ENCODE data around the gene AASS. TPM values are rescaled to one million over a fixed set of nuclear protein-coding genes. Genes with fewer than 3 reads are reported as not detected.

AASS gene
- total and polyA plus RNA-seq, 2 experiments from 2014 or later: 17.3 to 41.9 TPM

DNA sequence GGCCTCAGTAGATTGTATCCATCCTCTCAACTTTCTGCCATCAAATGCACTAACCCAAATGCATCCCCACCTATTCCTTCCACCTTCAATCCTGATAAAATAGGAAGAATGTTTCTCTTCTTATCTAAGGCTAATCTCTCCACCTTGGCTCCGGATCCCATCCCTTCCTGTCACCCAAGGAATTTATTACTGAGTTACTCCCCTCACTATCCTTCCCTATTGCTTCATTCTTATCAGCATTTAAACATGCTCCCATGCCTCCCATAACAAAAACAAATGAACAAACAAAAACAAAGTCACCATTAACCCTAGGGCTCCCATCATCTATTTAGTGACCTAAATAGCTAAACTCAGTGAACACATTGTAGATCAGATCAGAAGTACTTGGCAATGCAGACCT lies 25.3 kb downstream of the AASS start:
- no peak overlapping the region for H3K4me2 ChIP-seq
- no peak for TF ChIP-seq EZH2 (IDR thresholded peaks at IDR 0.05; ENCODE audit: borderline replicate concordance)
- H2AFZ ChIP-seq: no peak overlapping the region
- H3K9me3 ChIP-seq (ENCODE audit: low read depth): no peaks in the 10 kb centered on the region
- H3K4me1 ChIP-seq (ENCODE audit: insufficient read depth): no peaks in the 10 kb centered on the region
- no peaks in the 10 kb centered on the region for H3K36me3 ChIP-seq (replicated peaks; ENCODE audit: insufficient read depth, low read depth)
- 30% methylated on average over 1 of the region's 1 CpG for WGBS (ENCODE audit: low lambda C conversion rate, missing lambda C conversion rate)
- H3K9me2 ChIP-seq (replicated peaks; ENCODE audit: insufficient read depth): no peaks in the 10 kb centered on the region
- H3K79me2 ChIP-seq: no peaks in the 10 kb centered on the region
- H3K27me3 ChIP-seq: no peaks in the 10 kb centered on the region
- H3K27ac ChIP-seq: no peak overlapping the region
- H3K4me3 ChIP-seq: no peak overlapping the region
- no peaks in the 10 kb centered on the region for H4K20me1 ChIP-seq (ENCODE audit: insufficient read depth, poor library complexity, severe bottlenecking)
- no peak for DNase-seq (ENCODE audit: low spot score)

DNA sequence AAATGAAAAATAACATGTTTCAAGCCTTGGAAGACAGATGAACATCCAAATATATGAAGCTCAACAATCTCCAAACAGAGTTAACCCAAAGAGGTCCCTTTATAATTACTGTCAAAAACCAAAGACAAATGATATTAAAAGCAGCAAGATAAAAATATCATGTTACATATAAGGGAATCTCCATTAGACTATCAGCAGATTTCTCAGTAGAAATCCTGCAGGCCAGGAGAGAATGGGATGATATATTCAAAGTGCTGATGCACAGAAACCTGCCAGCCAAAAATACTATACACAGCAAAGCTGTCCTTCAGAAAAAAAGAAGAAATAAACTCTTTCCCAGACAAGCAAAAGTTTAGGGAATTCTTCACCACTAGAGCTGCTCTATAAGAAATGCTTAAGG lies 41.0 kb downstream of the AASS start:
- Histone ChIP-seq H3K4me1 (ENCODE audit: insufficient read depth) (no peaks in the 10 kb centered on the region), H2AFZ (no peak overlapping the region), H3K36me3 (replicated peaks; ENCODE audit: insufficient read depth, low read depth) (peaks cover 7% of the 10 kb centered on the region), H4K20me1 (ENCODE audit: insufficient read depth, poor library complexity, severe bottlenecking) (no peaks in the 10 kb centered on the region), H3K79me2 (peaks cover 6% of the 10 kb centered on the region), H3K4me3 (no peak overlapping the region), H3K4me2 (no peak overlapping the region), H3K27ac (no peak overlapping the region), H3K9me2 (replicated peaks; ENCODE audit: insufficient read depth) (no peaks in the 10 kb centered on the region), H3K9me3 (ENCODE audit: low read depth) (peaks cover 14% of the 10 kb centered on the region), H3K27me3 (no peaks in the 10 kb centered on the region)
- TF ChIP-seq EZH2phosphoT487 (IDR thresholded peaks at IDR 0.05; ENCODE audit: low read depth, severe bottlenecking, unreplicated experiment): no peak
- TF ChIP-seq, protein P1, sequence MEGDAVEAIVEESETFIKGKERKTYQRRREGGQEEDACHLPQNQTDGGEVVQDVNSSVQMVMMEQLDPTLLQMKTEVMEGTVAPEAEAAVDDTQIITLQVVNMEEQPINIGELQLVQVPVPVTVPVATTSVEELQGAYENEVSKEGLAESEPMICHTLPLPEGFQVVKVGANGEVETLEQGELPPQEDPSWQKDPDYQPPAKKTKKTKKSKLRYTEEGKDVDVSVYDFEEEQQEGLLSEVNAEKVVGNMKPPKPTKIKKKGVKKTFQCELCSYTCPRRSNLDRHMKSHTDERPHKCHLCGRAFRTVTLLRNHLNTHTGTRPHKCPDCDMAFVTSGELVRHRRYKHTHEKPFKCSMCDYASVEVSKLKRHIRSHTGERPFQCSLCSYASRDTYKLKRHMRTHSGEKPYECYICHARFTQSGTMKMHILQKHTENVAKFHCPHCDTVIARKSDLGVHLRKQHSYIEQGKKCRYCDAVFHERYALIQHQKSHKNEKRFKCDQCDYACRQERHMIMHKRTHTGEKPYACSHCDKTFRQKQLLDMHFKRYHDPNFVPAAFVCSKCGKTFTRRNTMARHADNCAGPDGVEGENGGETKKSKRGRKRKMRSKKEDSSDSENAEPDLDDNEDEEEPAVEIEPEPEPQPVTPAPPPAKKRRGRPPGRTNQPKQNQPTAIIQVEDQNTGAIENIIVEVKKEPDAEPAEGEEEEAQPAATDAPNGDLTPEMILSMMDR (IDR thresholded peaks at IDR 0.05; ENCODE audit: poor library complexity): no peak
- no peak for DNase-seq (ENCODE audit: low spot score)

DNA sequence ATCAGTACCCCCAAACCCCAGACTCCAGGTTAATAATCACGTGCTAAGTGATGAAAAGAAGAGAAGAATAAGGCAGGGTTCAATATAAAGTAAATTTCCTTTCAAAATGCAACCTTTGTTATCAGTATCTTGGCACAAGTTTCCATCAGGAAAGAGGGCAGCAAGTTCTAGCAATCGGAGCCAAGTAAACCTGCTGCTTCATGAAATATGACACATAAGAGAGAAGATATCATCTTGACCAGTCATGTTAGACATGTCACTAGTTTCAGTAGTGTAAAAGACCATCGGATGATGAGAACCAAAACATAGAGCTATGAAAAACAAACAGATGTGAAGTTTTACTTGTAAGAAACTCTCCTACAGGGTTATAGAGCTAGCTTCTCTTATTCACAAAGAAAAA lies 44.0 kb downstream of the AASS start:
- Histone ChIP-seq H3K79me2 (no peaks in the 10 kb centered on the region), H3K9me3 (ENCODE audit: low read depth) (peaks cover 14% of the 10 kb centered on the region), H4K20me1 (ENCODE audit: insufficient read depth, poor library complexity, severe bottlenecking) (no peaks in the 10 kb centered on the region), H3K4me2 (no peak overlapping the region), H3K27ac (no peak overlapping the region), H2AFZ (no peak overlapping the region), H3K4me3 (no peak overlapping the region), H3K27me3 (no peaks in the 10 kb centered on the region), H3K36me3 (replicated peaks; ENCODE audit: insufficient read depth, low read depth) (peaks cover 7% of the 10 kb centered on the region), H3K4me1 (ENCODE audit: insufficient read depth) (no peaks in the 10 kb centered on the region), H3K9me2 (replicated peaks; ENCODE audit: insufficient read depth) (no peaks in the 10 kb centered on the region)
- TF ChIP-seq, protein P1 (IDR thresholded peaks at IDR 0.05; ENCODE audit: poor library complexity): no peak
- no peak for TF ChIP-seq EZH2phosphoT487 (IDR thresholded peaks at IDR 0.05; ENCODE audit: low read depth, severe bottlenecking, unreplicated experiment)
- no peak for TF ChIP-seq EZH2 (IDR thresholded peaks at IDR 0.05; ENCODE audit: borderline replicate concordance)
- DNase-seq (ENCODE audit: low spot score): no peak
- WGBS (ENCODE audit: low lambda C conversion rate, missing lambda C conversion rate): 92% methylated on average over 3 of the region's 3 CpGs

DNA sequence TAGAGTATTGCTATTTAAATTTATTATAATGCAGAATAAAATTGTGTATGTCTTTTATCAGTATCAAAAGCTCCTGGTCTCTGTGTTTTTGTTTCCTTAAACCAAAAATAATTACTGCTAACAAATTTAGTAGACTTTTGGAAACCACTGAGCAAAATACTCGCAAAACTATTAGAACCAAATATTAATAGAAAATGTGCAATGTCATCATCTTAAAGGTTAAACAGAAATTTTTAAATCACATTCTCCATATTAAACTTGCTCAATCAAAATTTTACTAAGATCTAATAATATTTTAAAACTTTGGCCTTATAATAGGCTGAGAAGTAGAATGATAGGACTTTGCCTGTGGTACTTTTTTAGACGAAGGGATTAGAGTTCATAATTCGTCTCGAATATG lies 48.4 kb downstream of the AASS start:
- Histone ChIP-seq H3K27me3 (no peaks in the 10 kb centered on the region), H3K4me1 (ENCODE audit: insufficient read depth) (no peaks in the 10 kb centered on the region), H3K4me2 (no peak overlapping the region), H3K79me2 (no peaks in the 10 kb centered on the region), H3K9me2 (replicated peaks; ENCODE audit: insufficient read depth) (no peaks in the 10 kb centered on the region), H3K36me3 (replicated peaks; ENCODE audit: insufficient read depth, low read depth) (no peaks in the 10 kb centered on the region), H3K4me3 (no peak overlapping the region), H2AFZ (no peak overlapping the region), H4K20me1 (ENCODE audit: insufficient read depth, poor library complexity, severe bottlenecking) (no peaks in the 10 kb centered on the region), H3K27ac (no peak overlapping the region), H3K9me3 (ENCODE audit: low read depth) (no peaks in the 10 kb centered on the region)
- WGBS (ENCODE audit: low lambda C conversion rate, missing lambda C conversion rate): 75% methylated on average over 4 of the region's 4 CpGs
- no peak for DNase-seq (ENCODE audit: low spot score)
- TF ChIP-seq, protein P1 (IDR thresholded peaks at IDR 0.05; ENCODE audit: poor library complexity): no peak
- TF ChIP-seq EZH2 (IDR thresholded peaks at IDR 0.05; ENCODE audit: borderline replicate concordance): no peak
- no peak for TF ChIP-seq EZH2phosphoT487 (IDR thresholded peaks at IDR 0.05; ENCODE audit: low read depth, severe bottlenecking, unreplicated experiment)
